ENCODE measurements around the gene CACNB2.

DNA sequence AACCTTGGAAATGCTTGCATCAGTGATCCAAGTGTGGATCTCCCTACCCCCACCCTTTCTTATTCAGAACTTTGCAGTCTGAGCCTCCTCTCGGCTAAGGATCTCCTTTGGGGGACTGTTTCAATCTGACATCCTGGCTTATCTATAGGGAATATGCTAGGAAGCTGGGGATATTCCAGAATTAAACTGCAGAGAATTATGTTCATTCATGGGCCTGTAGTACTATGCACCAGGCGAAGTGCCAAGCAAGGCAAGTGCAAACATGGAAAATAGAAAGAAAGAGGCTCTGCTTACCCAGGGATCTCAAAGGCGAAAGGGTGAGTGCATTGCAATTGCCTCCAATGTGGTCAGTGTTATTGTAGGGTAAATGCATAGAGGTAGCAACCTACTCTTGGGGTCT lies 96.5 kb downstream of the CACNB2 start:
- TF ChIP-seq POLR2A (IDR thresholded peaks at IDR 0.05; ENCODE audit: low read length) (no peak), GATA1 (IDR thresholded peaks at IDR 0.05; ENCODE audit: low read depth, low read length) (no peak)
